NCI-H1105 treated with DMSO at 0.1 percent for 48 hours (cell line): Measurements from ENCODE around the gene CRYGD.
"Not testable (repeated sequence)": the region's sequence is repeated elsewhere in the genome, so short reads cannot be mapped to it uniquely, and the experiment has no call there.

Experiments
- DNase-seq: peaks from one replicate; lab custom pipeline; 2025; lab: John Stamatoyannopoulos, UW

Gene CRYGD

GRCh38 chr2:208124013-208124715 lies at the start of gene CRYGD:
TSS of gene CRYGD (minus strand) at chr2:208124524. CDS start at chr2:208124473, 51 bp downstream.
- DNase-seq, result not testable (repeated sequence)

DNA sequence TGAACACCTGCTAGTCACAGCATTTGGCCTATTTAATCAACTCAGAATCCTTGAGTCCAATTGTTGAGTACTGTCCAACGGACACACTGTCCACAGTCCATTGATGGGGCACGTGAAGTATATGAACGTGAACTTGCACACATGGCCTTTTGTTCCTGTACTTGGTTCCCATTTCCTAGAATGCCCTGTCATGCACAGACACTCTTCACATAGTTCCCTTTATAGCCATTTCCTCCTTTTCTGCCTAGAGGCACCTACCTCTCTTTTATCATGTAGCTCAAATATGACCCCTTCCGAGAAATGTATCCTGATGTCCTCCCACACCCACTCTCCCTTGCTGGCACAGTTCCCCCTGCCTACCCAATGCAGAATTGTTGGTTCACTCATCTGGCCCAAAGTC lies 47.8 kb upstream of the CRYGD start:
- no peak for DNase-seq

DNA sequence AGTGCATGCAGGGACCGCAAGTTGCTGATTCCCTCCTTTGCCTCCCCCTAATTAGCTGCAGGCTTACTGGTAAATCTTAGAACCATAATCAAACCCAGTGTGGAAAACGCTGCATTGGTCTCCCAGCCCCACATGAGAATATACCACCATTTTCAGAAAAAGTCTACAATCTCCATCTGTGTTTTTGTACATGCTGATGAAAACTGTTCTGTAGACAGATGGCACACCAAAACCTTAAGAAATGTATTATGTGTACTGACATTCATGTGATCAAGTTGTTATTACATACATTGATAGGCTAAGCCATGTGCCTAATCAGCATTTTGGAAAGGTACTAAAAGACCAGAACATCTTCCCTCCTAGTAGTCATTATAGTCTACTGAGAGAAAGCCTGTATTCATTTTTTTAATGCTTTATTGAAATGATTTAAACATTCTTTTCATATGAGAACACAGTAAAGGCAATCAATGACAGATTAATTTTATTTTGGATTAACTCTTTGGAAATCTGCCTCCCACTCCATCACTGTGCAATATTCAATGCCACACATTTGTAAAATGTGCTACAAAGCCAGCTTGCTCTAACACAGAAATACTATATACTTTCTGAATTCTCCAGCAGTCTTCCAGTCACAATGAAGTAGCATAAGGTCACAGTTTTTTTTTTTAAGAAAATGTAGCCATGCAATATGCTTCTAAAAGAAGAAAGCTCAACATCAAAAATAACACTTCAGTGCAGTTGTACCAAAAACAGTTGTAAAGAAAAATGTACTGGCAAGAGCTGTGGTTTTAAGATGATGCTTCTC lies 40.8 kb upstream of the CRYGD start:
- DNase-seq, result no peak

DNA sequence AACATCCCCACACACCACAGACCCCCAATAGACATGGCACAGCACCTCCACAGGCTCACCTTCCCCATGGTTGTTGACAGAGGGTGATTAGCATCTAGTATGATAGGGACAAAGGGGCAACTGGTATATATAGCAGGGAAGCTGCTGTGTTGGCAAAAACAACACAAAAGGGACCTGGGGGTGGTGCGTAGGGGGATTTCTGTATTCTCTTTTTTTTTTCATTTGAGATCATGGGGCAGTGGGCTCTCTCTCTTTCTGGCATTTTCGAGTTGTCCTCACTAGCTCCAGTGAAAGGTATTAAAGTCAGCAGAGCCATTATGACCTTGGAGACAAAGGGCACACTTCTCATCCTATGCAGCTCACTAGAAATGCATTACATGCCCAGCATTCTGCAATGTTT lies 39.2 kb upstream of the CRYGD start, which contains the start of gene CRYGA:
TSS of gene CRYGA (minus strand) at position 101 of the 400 bp plus-strand sequence. CDS start at position 68, 33 bp downstream.
- DNase-seq, result no peak

- DNase-seq, result no peak
These were observed 32.1 kb upstream of the CRYGD start for GRCh38 chr2:208156439-208156838.

- peak; percentile 78 for DNase-seq
These were observed 28.8 kb upstream of the CRYGD start for GRCh38 chr2:208153156-208153555.

DNA sequence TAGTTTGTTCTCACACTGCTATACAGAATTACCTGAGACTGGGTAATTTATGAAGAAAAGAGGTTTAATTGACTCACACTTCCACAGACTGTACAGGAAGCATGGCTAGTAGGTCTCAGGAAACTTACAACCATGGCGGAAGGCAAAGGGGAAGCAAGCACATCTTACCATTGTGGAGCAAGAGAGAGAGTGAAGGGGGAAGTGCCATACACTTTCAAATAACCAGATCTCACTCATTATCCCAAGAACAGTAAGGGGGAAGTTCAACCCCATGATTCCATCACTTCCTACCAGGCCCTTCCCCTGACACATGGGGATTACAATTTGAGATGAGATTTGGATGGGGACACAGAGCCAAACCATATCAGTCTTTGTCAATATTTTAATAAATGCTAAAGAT lies 26.6 kb upstream of the CRYGD start:
- DNase-seq, result no peak

DNA sequence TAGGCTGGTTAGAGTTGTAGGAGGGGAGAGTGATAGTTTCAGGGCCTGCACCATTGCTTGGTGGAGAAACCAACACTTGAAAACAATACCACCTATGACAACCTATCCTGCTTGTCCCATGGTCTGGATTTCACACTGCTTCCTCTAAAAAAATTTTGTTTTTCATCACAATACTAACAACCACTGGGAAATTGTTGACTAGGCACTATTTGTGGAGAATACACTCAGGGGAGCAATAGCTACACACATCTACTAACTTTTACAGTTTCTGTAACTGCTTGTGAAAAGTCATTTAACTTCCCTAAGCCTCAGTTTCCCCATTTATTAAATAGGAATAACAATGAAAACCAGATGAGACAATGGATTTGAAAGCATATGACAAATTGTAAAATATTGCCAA lies 25.8 kb upstream of the CRYGD start:
- no peak for DNase-seq

DNA sequence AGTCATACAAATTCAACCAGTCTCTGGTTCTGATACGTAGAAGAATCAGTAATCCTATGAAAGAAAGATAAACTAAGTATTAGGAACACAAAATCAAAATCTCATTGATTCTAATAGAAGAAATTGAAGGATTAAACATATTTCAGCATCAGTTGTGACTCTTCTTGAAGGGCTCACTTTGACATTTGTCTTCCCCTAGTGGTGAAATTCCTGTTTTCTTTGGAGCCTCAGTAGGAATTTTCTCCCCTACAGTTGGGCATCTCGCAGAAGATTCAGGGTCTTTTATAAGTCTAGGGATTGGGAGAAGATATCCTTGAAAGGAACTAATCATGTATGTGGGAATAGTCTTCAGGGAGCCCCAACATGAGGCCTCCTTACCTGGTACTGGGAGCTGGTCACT lies 24.5 kb upstream of the CRYGD start:
- DNase-seq, result no peak

DNA sequence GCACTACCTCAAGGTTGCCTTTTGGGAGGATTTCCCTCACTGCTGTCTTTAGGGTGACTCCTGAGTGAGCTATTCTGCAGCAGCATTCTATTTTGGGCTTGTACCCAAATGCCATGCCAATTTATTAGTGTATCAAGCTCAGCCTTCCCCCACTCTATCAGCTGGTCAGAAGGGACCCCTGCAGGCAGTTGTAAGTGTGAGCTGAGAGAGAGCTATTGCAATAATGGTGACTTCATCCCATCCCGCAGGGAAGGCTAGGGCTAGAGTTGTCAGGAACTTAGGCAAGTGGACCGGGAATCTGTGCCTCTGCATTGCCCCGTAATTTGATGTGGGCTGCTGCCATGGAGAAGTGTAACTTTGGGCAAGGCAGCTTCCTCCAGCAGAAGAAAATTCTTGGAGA lies 23.4 kb upstream of the CRYGD start:
- DNase-seq, result no peak

DNA sequence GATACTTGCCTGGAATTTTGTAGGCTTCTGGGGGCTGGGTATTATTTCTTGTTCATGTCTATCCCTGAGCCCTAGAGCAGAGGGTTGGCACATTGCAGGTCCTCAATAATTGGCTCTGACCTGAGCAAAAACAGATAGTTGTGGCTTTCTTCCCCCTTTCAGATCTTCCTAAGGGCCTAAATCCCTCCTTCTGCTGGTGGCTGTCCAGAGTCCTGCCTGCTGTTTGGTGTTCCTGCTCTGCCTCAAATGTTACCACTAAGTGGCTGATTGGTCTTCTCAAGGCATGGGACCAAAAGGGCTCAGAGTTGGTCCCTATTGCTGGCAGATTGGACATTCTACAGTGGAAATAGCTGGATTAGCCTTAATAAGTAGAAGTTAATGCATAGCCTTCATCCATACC lies 22.7 kb upstream of the CRYGD start:
- no peak for DNase-seq

GRCh38 chr2:208146006-208146405 lies 21.7 kb upstream of the CRYGD start, which contains the start of gene CRYGB:
TSS of gene CRYGB (minus strand) at chr2:208146158. CDS start at chr2:208146120, 38 bp downstream.
- DNase-seq, result no peak

- DNase-seq, result peak; percentile 56
These were observed 18.8 kb upstream of the CRYGD start for GRCh38 chr2:208142925-208143799.

GRCh38 chr2:208142240-208142924 lies 18.1 kb upstream of the CRYGD start:
- DNase-seq, result peak; percentile 98

DNA sequence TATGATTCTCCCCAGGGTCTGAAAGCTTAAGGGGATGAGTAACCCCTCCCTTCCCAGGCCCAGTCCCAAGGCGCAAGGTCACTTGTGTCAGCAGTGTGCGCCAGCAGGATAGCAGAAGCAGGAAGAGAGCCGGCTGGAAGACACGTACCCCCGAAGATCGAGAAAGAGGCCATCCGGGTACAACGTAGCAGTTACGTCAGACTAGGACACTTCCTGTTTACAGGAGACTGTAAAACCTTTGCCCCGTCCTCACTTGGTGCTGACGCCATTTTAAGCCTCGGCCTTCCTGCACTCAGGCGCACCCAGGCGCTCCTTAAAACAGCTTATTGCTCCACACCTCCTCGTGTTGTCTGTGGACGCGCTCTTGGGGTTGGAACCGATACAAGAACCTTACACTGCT lies 15.1 kb upstream of the CRYGD start:
- DNase-seq, result no peak

GRCh38 chr2:208138334-208138733 lies 14.0 kb upstream of the CRYGD start:
- DNase-seq, result not testable (repeated sequence)

DNA sequence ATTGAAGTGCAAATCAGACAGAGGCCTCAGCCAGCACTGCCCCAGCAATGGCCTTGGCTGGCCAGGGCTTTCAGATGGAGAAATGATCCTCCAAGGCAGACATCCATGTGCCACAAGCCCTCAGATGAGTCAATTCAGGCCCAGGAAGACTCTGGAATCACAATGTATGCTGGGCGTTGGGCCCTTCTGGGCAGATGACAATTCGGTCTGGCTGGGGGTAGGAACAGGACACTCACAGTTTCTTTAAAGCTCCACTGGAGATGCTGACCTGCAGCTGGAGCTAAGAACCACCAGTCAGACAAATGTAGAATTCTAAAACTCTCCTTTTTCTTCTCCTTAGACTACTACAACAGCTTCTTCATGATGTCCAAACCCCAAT lies 12.4 kb upstream of the CRYGD start:
- no peak for DNase-seq

- no peak for DNase-seq
These were observed 11.7 kb upstream of the CRYGD start for GRCh38 chr2:208135794-208136715.

- no peak for DNase-seq
These were observed 10.7 kb upstream of the CRYGD start for GRCh38 chr2:208134928-208135586.

DNA sequence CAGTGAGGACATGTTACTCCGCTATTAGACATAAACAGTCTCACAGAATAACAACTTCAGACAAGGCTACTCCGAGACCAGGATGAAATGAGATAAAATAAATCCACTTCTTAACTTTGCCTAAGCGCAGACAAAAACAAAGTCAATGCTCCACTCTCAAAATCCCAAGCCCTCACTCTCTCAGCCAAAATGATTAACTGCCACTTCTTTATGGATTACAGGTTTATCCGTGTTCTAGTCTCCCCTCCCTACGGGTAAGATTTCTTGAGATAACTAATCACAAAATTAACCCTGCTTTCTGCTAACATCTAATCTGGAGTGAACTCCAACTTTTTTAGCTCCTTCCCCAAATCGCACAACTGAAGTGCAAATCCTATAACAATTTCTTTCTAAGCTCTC lies 6.4 kb upstream of the CRYGD start:
- DNase-seq, result no peak
